NCI-H748 treated with DMSO at 0.1 percent for 48 hours (cell line): Measurements from ENCODE around the gene ARPP19.
"Not testable (repeated sequence)": the region's sequence is repeated elsewhere in the genome, so short reads cannot be mapped to it uniquely, and the experiment has no call there.

Experiments used
- DNase-seq: peaks from one replicate; lab custom pipeline; 2025; lab: John Stamatoyannopoulos, UW

The ARPP19 gene

DNA sequence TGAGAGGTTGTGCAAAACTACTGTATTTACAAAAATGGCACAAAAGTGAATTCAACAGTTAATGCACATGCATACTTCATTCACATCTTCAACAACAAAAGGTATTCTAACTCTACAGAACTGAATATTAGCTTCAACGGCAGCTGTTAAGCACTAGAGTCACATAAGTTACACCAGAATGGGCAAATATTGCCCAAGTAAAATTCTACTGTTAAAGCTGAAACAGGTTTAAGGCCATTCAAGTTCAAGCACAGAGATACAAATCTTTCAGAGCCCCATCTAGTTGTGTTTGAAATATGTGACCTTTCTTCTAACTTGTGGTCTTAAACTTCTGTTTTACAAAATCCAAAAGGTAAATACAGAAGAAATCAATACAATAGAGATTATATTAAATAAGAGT, 17.6 kb downstream of the ARPP19 start:
- DNase-seq, result not testable (repeated sequence)

DNA sequence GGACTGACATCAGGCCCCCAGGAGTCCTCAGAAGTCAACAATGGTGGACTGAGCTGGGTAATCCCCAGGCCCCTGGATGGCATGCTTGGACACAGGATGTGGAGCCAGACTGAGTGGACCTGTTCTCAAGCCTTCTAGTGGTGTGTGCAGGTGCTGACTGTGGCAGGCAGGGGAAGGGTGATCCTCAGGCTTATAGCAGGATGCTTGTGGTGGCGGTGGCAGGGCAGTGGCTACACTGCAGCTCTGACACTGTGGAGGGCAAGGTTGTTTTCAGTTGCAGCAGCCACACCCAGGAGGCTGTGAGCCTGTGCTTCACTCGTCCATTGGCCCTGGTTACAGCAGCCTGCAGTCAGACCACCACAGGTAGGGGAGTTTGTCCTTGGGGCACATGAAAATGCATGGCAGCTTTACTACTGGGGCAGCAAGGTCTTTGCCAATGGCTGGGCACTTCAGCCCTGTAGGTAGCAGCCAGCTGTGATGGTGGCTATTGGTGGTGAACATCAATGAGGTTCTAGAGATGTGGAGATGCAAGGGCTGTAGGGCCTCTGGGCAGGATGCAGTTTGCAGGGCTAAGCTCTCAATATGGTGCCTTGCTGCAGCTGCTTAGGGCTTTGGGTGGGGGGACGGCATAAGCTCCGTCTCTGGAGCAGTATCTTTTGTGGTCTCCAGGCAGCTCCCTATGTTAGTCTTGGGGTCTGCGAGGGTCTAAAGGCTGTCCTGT, 22.6 kb downstream of the ARPP19 start:
- DNase-seq, result no peak

DNA sequence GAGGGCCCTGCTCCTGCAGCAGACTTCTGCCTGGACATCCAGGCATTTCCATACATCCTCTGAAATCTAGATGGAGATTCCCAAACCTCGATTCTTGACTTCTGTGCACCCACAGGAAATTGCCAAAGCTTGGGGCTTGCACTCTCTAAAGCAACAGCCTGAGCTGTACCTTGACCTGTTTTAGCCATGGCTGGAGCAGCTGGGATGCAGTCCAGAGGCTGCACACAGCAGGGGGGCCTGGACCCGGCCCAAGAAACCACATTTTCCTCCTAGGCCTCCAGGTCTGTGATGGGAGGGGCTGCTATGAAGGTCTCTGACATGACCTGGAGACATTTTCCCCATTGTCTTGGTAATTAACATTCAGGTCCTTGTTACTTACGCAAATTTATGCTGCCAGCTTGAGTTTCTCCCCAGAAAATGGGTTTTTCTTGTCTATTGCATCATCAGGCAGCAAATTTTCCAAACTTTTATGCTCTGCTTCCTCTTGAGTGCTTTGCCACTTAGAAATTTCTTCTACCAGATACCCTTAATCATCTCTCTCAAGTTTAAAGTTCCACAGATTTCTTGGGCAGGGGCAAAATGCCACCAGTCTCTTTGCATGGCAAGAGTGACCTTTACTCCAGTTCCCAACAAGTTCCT, 28.3 kb downstream of the ARPP19 start:
- no peak for DNase-seq

DNA sequence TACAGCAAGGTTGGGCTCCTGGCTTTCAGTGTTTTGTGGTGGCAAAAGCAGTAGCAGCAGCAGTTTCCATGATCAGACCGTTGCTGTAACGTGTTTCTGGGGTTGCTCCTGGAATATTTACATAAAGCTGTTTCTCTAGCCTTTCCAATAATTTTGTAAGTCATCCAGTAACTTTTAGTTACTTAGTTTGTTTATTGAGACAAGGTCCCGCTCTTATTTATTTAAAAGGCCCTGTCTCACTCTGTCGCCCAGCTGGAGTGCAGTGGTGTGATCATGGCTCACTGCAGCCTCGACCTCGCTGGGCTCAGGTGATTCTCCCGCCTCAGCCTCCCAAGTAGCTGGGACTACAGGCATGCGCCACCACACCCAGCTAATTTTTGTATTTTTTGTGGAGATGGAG, 31.4 kb downstream of the ARPP19 start:
- DNase-seq, result no peak

DNA sequence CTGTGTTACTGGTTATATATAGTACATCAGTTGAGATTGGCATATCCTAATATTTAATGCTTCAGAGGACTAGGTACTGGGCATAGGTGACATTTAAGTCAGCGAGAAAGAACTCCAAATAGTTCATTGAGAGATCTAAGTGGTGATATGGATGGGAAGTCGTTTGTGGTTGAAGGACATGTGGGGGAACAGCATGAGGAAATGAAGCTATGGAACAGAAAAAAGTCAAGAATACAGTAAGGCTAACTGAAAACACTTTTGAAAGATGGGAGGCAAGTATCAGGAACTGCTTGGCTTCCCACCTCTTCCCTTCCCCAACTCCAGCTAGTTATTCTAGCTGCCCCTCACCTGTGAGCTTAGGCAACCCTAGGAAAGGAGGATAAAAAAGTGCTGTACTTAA, 36.4 kb downstream of the ARPP19 start:
- no peak for DNase-seq

DNA sequence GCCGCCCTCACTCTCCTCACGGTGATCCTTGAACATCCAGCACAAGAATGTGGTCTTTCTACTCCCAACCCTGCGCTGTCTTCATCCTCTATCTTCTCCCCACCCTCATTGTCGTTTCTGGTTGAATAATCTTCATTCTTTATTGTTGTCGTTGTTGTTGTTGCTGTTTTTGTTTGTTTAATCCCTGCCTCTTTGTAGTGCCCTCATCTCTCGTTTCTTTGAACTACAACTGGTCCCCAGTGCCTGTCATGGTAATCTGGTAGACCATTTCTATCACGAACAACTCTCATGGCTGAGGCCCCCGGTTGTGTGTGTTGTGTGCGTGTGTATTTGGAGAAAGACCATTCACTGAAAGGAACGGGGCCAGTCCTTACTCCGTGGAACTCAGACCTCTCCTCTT, 38.9 kb downstream of the ARPP19 start:
- DNase-seq, result no peak

DNA sequence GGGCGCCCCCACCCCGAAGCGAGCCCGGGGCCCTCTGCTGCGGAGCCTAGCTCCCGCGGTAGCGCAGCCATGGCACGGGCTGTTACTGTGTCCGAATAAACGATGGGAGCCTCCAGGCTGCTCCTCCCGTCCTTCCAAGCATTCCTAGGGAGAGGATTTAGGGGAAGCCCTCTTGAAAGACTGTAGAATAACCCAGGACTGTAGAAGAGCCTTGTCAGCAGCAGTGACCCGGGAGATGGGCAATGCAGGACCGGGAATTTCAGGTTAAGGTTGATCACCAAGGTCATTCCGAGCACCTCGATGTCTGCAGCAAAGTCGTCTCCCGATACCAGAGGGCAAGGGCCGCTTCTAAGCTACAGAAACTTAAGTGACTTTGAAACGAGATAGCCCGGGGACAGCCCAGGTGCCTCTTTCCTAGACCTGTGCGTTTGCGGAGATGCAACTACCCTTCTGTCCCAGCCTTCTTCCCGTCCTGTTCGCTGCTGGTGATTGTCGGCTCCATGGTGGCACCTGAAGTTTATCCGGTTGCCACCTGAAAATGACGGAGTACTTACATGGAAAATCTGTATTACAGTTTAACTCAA, 39.4 kb downstream of the ARPP19 start:
- no peak for DNase-seq

DNA sequence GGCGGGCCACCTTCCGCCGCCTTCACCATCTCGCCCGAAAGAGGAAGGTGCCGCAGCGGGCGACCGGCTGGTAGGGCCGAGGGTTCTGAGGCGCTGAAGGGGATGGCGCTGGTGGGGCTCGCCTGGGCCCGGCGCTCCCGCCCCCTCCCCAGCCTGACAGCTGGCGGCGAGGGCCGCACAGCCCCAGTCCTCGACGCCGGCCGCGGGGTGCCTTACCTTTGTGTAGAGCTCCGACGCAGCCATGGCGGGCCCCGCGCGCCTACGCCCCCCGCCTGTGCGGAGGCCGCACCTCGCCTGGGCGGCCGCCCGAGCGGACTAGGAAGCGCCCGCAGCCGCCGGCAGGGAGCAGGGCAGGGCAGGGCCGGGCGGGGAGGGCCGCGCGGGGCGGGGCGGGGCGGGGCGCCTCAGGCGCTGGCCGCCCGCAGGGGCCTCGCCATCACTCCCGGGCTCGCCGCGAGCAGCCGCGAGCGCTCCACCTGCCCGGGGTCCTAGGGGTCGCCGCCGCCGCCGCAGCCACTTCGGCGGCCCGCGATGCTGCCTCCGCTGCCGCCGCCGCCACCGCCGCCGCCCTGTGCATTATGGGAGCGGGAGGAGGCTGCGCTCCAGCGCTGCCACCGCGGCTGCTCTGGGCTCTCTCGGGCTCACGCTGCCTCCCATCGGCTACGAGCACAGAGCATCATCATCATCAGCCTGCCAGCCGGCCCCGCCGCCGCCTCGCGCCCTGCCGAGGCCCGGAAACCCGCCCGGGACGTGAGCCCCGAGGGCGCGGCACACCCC, 40.1 kb downstream of the ARPP19 start, which contains the start of gene MYO5A:
TSS of gene MYO5A (minus strand) at position 317 of the 777 bp plus-strand sequence. CDS start at position 243, 74 bp downstream.
- DNase-seq, result no peak

DNA sequence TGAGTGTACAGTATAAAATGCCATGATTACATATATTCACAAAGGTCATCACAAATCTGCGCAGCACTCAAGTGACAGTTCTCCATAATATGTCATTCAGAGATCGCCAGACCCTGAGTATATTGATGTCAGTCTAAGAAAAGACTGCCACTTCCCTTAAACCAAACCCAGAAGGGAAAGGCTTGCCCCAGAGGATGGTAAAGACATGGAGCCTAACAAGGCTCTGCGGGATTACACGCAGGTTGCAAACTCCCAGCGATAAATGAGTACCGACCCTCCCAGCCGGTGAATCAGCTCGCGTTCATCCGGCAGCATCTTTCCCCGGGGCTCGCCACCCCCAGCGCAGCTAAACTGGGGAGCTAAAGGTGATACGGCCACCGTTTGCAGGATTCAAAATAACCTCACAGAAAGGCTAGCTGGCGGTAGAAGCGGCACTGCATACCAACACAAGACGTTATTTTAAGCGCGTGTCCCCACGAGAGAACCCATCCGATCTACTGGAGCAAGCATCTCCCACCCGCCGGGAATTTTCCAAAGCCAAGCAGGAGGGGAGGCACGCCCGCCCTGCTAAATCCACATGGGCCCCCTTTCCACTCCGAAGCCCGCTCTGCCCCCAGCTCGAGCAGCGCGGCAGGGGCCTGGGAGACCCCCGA, 40.8 kb downstream of the ARPP19 start:
- no peak for DNase-seq

DNA sequence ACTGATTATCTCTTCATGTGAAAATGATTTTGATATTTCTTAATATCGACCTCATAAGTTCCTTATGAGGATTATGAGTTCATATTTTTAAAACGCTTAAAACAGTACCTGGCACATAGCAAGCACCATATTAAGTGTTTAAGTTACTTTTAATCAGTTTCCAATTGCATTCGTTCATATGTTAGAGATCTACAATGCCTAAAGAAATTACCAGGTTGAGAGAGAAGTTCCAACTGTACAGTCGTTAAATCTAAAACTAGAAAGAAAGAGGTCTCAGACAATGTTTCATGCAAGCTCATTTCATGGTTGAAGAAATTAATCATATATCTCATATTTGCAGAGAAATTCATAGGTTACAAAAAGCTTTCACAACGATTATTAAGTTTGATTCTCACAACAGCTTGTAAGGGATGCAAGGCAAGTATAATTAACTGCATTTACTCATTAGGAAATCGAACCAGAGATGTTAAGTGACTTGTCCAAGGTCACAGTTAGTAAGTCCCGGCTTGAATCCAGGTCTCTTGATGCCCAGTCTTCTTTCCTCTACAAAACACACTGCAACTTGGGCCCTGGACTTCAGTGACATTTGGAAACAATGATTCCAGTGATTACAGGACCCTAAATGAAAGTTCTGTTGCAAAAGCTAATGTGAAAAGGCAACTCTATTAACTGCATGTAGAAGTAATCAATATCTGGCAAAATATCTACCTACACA, 41.5 kb downstream of the ARPP19 start:
- no peak for DNase-seq

DNA sequence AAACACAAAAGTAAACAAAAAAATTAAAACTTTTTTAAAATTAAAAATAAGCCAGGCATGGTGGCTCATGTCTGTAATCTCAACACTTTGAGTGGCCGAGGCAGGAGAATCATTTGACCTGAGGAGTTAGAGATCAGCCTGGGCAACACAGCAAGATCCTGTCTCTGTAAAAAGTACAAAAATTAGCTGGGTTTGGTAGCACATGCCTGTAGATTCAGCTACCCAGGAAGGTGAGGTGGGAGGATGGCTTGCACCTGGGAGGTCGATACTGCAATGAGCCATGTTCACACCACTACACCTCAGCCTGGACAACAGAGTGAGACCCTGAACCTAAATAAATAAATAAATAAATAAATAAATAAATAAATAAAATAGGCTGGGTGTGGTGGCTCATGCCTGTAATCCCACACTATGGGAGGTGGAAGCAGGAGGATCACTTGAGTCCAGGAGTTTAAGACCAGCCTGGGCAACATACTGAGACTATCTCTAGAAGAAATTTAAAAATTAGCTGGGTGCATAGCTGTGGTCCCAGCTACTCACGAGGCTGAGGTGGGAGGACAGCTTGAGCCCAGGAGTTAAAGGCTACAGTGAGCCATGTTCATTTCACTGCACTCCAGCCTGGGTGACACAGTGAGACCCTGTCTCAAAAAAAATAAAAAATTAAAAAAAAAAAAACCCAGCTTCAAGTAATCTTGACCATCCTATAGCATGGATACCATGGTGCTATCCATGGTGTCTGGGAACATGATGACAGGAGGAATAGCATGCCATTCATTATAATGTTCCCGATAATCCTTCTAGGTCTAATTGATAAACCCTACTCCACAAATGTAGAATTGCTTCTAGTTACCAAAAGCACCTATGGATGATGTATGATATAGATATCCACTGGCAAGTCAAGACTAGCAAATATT, 44.4 kb downstream of the ARPP19 start:
- no peak for DNase-seq

DNA sequence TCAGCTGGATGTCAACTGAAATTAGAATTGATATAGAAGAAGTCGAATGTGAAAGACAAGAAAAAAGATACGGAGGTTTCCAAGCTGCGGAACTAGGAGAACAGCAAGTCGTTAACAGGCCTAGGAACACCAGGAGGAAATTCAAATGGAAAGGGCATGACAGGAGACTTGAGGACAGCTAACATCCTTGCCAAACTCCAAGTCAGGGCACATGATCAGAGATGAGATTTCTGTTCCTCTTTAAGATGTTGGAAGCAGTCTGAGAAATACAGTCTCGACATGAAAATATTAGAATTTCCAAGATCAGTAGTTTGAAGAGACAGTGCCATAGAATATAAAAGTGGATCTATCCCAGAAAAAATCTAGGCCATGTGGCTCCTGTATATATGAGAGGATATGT, 45.2 kb downstream of the ARPP19 start:
- DNase-seq, result no peak

DNA sequence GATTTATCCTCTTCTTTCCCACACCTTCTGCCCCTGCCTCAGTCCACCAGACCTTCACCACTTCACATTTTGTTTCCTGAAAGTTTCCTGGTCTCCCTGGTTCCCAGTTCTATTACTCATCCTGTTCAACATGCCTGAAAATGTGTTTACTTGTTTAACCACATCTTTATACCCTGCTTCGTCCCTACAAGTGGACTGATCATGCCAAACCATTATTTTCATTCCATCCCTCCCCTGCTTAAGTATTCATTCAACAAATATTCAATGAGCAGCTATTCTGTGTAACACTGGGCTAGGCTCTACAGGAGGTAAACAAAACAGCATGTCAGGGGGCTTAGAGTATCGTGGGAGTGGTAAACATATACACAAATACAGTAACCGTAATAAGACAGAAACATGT, 45.6 kb downstream of the ARPP19 start:
- no peak for DNase-seq

DNA sequence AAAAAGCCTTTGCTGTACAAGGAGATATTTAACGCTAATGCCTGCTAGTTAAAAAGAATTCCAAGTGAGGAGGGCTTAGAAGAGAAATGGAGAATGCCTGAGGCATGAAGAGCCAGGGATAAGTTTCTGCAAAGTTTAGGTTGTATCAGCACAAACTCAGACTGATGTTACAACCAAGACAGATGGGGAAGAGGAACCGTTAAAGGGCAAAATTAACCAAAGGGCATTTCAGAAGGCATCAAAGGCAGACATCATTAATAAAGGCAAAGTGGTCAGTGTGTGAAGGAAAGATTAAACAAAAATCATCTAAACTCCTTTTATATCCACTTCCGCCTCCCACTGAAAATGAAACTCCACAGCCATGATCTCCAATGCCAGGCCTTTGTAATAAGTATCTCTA, 47.1 kb downstream of the ARPP19 start:
- no peak for DNase-seq

DNA sequence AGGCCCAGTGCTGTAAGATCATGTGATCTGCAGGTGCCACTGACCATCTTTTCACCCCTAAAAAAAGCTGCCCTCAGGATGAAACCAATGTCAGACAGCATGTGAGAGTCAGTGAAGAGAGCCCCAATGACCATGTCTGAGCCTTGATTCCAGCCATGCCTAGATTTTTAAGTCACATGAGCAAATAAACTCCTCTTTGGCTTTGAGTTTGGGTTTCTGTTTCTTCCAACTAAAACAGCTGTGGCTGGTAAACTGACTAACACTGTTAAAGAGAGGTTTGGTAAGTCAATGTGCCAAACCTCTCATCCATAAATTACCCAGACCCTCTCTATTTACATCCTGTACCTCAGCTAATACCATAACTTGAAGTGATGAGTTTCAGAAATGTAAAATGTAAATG, 48.4 kb downstream of the ARPP19 start:
- DNase-seq, result no peak

DNA sequence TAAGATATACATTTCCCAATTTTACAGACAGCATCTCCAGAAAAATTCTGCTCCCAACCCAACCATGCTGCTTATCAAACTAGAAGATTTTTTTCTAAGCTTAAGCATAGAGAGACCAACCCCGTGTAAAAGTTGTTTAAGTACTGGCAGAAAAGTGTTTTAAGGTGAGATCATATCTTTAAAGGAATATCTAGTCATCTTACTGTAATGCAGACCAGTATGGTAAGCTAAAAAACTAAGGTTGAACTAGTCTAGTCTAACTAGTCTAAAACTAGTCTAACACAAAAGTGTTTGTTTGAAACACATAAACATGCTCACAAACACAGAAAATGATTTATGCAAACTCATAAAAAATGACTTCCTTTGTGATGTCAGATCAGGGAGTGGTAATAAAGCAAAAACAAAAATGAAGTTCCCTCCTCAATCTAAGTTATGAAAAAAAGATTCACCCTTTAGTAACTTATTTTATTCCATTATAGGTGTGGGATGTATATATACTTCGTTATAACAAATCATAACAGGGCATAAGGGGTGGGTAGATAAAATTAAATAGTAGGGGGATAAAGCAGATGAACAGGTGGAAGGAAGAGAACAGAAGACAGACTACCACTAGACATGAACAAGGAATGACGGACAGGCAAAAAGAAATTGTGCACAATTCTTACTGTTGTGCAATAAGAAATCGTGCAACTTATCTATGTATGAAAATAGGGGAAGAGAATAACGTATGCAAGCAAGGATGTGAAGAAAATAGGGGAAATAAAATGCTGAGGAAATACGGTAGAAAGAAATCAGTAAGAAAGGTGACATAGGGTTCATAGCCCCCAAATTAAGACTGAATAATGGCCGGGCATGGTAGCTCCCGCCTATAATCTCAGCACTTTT, 50.1 kb downstream of the ARPP19 start:
- DNase-seq, result no peak

DNA sequence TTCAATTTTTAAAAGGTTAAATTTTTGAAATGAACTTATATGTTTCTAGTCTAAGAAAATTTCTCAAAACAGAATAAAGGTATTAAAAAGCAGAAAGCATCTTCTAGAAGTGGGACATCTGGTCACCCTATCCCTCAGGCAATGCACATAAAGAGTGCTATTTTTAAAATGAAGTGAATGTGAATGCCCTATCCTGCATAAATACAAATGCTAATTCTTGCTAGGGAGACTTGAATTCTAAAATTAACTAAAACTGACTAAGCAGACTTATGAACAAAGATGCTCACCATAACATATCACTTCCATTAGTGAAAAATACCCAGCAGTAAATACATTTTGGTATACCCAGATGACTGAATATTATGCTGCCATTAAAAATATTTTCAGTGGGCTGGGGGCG, 51.8 kb downstream of the ARPP19 start:
- DNase-seq, result no peak

DNA sequence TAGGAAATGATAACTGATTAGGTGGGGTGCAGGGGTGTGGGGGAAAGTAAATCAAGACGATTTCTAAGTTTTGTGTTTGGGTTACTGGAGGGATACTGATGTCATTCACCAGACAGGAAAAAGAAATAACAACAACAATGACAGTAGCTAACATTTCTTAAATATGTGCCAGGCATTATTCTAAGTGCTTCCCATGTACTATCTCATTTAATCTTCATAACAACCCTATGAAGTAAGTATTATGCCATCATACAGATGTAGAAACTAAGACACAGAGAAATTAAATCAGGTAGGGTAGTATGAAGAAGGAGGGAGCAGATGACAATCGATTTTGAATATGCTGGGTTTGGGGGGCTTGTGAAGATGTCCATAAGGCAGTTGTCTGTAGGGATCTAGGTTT, 53.5 kb downstream of the ARPP19 start:
- DNase-seq, result no peak

DNA sequence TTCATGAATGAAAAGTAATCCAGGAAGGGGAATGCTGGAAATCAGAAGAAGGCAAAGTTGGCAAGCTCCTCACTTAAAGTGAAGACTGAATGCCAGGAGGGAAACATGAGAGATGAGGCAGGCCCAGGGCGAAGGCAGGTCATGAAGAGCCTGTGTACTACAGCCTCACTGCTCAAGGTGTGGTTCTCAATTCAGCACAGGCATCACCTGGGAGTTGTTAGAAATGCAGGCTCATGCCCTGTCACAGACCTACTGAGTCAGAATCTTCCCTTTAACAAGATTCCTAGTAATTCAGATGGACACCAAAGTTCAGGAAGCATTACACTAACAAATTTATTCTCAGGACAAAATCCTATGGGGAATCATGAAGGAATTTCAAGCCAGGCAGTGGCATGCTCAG, 54.3 kb downstream of the ARPP19 start:
- DNase-seq, result no peak
